Hematopoietic multipotent progenitor cell treated with erythropoietin and hydrocortisone succinate and interleukin-3 and kit ligand, for 4 days (in vitro differentiated cells): ENCODE results near the gene CNPY2.
"Not testable (repeated sequence)": the region's sequence is repeated elsewhere in the genome, so short reads cannot be mapped to it uniquely, and the experiment has no call there.

Experiments used
- DNase-seq: peaks from one replicate; pipeline ENCODE4 v3.0.0-alpha.2; 2015

CNPY2 gene

GRCh38 chr12:56297400-56297799 lies 18.4 kb downstream of the CNPY2 start:
- no peak for DNase-seq

- DNase-seq, result peak; percentile 55
These were observed 19.5 kb downstream of the CNPY2 start for GRCh38 chr12:56296295-56296694.

GRCh38 chr12:56293795-56294194 lies 22.0 kb downstream of the CNPY2 start:
- DNase-seq, result no peak

GRCh38 chr12:56288705-56289387 lies 26.9 kb downstream of the CNPY2 start:
- DNase-seq, result peak; percentile 71

GRCh38 chr12:56286044-56286830 lies 29.6 kb downstream of the CNPY2 start:
- DNase-seq, result no peak

- DNase-seq, result not testable (repeated sequence)
These were observed 31.5 kb downstream of the CNPY2 start for GRCh38 chr12:56284263-56284662.

- no peak for DNase-seq
These were observed 33.2 kb downstream of the CNPY2 start for GRCh38 chr12:56282579-56282978.

- DNase-seq, result no peak
These were observed 33.8 kb downstream of the CNPY2 start for GRCh38 chr12:56282030-56282429.

- DNase-seq, result no peak
These were observed 34.9 kb downstream of the CNPY2 start for GRCh38 chr12:56280849-56281248.

GRCh38 chr12:56278905-56279304 lies 36.9 kb downstream of the CNPY2 start:
- no peak for DNase-seq

GRCh38 chr12:56274299-56274698 lies 41.5 kb downstream of the CNPY2 start:
- no peak for DNase-seq

GRCh38 chr12:56272468-56272867 lies 43.3 kb downstream of the CNPY2 start:
- not testable (repeated sequence) for DNase-seq

- DNase-seq, result peak; percentile 66
These were observed 44.8 kb downstream of the CNPY2 start for GRCh38 chr12:56271031-56271430.

GRCh38 chr12:56267443-56268071 lies 48.2 kb downstream of the CNPY2 start:
- DNase-seq, result peak; percentile 45

- DNase-seq, result peak; percentile 94
These were observed 48.9 kb downstream of the CNPY2 start, which contains the start of gene COQ10A for GRCh38 chr12:56266693-56267442. Gene COQ10A, plus strand, starts transcription at chr12:56266942. Its CDS starts 177 bp downstream, at chr12:56267119.

GRCh38 chr12:56266068-56266692 lies 49.6 kb downstream of the CNPY2 start:
- not testable (repeated sequence) for DNase-seq

GRCh38 chr12:56262955-56263354 lies 52.8 kb downstream of the CNPY2 start:
- peak; percentile 45 for DNase-seq

GRCh38 chr12:56261503-56262232 lies 54.1 kb downstream of the CNPY2 start:
- no peak for DNase-seq

GRCh38 chr12:56260921-56261320 lies 54.9 kb downstream of the CNPY2 start:
- no peak for DNase-seq

GRCh38 chr12:56260380-56260779 lies 55.4 kb downstream of the CNPY2 start:
- no peak for DNase-seq
